ENCODE data around the gene XAGE1A.
"Not testable (repeated sequence)": the region's sequence is repeated elsewhere in the genome, so short reads cannot be mapped to it uniquely, and the experiment has no call there.

XAGE1A gene, protein sequence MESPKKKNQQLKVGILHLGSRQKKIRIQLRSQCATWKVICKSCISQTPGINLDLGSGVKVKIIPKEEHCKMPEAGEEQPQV

GRCh38 chrX:52495545-52496418 is at the start of gene XAGE1A:
XAGE1A (plus strand) TSS chrX:52495808; CDS start chrX:52497362, 1,554 bp downstream.
- H3K36me3 Mint-ChIP-seq, H3K4me3 Mint-ChIP-seq, H3K27ac Mint-ChIP-seq, H3K27me3 Mint-ChIP-seq, H3K4me1 Mint-ChIP-seq, CTCF ChIA-PET, H3K9me3 Mint-ChIP-seq, DNase-seq: not testable (repeated sequence)

DNA sequence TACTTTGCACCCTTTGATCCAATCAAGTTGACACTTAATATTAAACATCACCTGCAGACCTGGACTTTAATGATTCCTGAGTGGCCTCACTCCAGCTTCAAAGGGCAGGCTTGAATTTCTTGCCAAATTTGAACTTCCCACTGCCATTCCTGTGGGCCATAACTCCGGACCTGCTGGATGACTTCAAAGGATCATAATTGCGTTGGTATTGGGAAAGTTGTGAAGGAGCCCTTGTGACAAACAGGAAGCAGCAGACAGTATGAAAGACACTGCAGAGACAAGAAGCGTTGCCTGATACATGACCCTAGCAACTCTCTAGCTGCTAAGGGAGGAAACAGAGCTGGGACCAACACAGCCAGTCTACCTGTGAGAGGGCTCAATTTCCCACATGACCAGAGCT is 43.6 kb upstream of the XAGE1A start:
- H3K9me3 Mint-ChIP-seq, H3K4me1 Mint-ChIP-seq, H3K27me3 Mint-ChIP-seq, DNase-seq, H3K4me3 Mint-ChIP-seq, H3K27ac Mint-ChIP-seq, H3K36me3 Mint-ChIP-seq, CTCF ChIA-PET: not testable (repeated sequence)

- H3K36me3 Mint-ChIP-seq, H3K27ac Mint-ChIP-seq, DNase-seq, CTCF ChIA-PET, H3K4me1 Mint-ChIP-seq, H3K27me3 Mint-ChIP-seq, H3K4me3 Mint-ChIP-seq, H3K9me3 Mint-ChIP-seq: not testable (repeated sequence)
These were observed 24.3 kb upstream of the XAGE1A start for GRCh38 chrX:52471301-52471700.

DNA sequence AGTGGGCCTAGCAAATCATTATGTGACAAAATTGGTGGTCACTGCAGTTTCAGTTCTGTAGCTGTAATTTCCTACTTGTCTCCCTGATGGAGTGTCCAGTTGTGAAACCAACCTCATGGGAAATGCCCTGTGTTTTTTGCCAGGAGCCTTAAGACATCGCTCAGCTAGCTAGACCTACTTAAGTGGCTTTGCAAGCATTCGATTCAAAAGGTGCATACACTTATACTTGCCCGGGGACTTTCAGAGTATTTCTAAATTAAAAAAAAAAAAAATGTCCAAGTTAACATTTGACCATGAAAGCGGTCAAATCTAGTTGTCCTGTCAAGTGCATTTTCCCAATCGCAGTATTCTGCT is 788 bp downstream of the XAGE1A start:
- H3K4me3 Mint-ChIP-seq, CTCF ChIA-PET, H3K4me1 Mint-ChIP-seq, DNase-seq, H3K27ac Mint-ChIP-seq, H3K9me3 Mint-ChIP-seq, H3K27me3 Mint-ChIP-seq, H3K36me3 Mint-ChIP-seq: not testable (repeated sequence)

GRCh38 chrX:52501362-52501761 is 5.8 kb downstream of the XAGE1A start:
- H3K4me3 Mint-ChIP-seq, H3K9me3 Mint-ChIP-seq, H3K27ac Mint-ChIP-seq, CTCF ChIA-PET, H3K36me3 Mint-ChIP-seq, H3K4me1 Mint-ChIP-seq, H3K27me3 Mint-ChIP-seq, DNase-seq: not testable (repeated sequence)

GRCh38 chrX:52504551-52504950 is 8.9 kb downstream of the XAGE1A start:
- H3K4me3 Mint-ChIP-seq = no peak overlapping the region
- no peak overlapping the region for H3K27ac Mint-ChIP-seq
- no peaks in the 10 kb centered on the region for H3K27me3 Mint-ChIP-seq
- H3K9me3 Mint-ChIP-seq = no peaks in the 10 kb centered on the region
- DNase-seq = no peak
- no peaks in the 10 kb centered on the region for H3K36me3 Mint-ChIP-seq
- CTCF ChIA-PET = no interaction called here
- no peaks in the 10 kb centered on the region for H3K4me1 Mint-ChIP-seq

- no peaks in the 10 kb centered on the region for H3K9me3 Mint-ChIP-seq
- no peak for DNase-seq
- no peak overlapping the region for H3K4me3 Mint-ChIP-seq
- CTCF ChIA-PET = no interaction called here
- no peaks in the 10 kb centered on the region for H3K36me3 Mint-ChIP-seq
- no peaks in the 10 kb centered on the region for H3K4me1 Mint-ChIP-seq
- H3K27ac Mint-ChIP-seq = no peak overlapping the region
- no peaks in the 10 kb centered on the region for H3K27me3 Mint-ChIP-seq
These were observed 11.7 kb downstream of the XAGE1A start for GRCh38 chrX:52507331-52507730.

GRCh38 chrX:52509916-52510315 is 14.3 kb downstream of the XAGE1A start:
- no peaks in the 10 kb centered on the region for H3K9me3 Mint-ChIP-seq
- H3K36me3 Mint-ChIP-seq = no peaks in the 10 kb centered on the region
- no peaks in the 10 kb centered on the region for H3K4me1 Mint-ChIP-seq
- no peak for DNase-seq
- H3K4me3 Mint-ChIP-seq = no peak overlapping the region
- no peaks in the 10 kb centered on the region for H3K27me3 Mint-ChIP-seq
- CTCF ChIA-PET = no interaction called here
- no peak overlapping the region for H3K27ac Mint-ChIP-seq

DNA sequence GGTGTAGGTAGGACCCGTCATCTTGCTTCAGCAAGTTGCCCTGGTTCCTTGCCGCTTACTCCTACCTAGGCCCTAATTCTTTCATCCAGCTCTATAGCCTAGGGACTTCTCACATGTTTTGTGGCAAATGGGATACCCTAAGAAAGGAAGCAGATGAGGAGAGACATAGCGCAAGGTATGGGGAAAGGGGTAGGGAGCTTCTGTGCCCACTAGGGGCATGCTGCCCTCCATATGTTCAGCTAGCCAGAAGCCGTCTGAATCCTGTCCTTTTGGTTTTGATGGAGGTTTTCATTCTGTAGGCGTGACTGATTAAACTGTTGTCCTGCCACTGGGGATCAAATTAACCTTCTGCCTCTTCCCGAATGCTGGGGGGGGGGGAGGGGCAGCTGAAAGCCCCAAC is 15.5 kb downstream of the XAGE1A start:
- H3K4me3 Mint-ChIP-seq, H3K4me1 Mint-ChIP-seq, H3K36me3 Mint-ChIP-seq, H3K27me3 Mint-ChIP-seq, H3K27ac Mint-ChIP-seq, H3K9me3 Mint-ChIP-seq, CTCF ChIA-PET, DNase-seq: not testable (repeated sequence)

GRCh38 chrX:52516110-52516986 is 20.7 kb downstream of the XAGE1A start:
- CTCF ChIA-PET, H3K27ac Mint-ChIP-seq, H3K27me3 Mint-ChIP-seq, H3K4me3 Mint-ChIP-seq, H3K9me3 Mint-ChIP-seq, H3K4me1 Mint-ChIP-seq, H3K36me3 Mint-ChIP-seq, DNase-seq: not testable (repeated sequence)

- H3K9me3 Mint-ChIP-seq, H3K36me3 Mint-ChIP-seq, CTCF ChIA-PET, H3K27ac Mint-ChIP-seq, DNase-seq, H3K4me3 Mint-ChIP-seq, H3K4me1 Mint-ChIP-seq, H3K27me3 Mint-ChIP-seq: not testable (repeated sequence)
These were observed 21.3 kb downstream of the XAGE1A start, which contains the start of gene XAGE1B for GRCh38 chrX:52516987-52517325. XAGE1B (minus strand) TSS chrX:52517063; CDS start chrX:52515527, 1,536 bp downstream.

- H3K36me3 Mint-ChIP-seq, H3K9me3 Mint-ChIP-seq, H3K4me1 Mint-ChIP-seq, H3K27me3 Mint-ChIP-seq, CTCF ChIA-PET, H3K4me3 Mint-ChIP-seq, H3K27ac Mint-ChIP-seq, DNase-seq: not testable (repeated sequence)
These were observed 45.4 kb downstream of the XAGE1A start for GRCh38 chrX:52541051-52541450.

GRCh38 chrX:52542311-52542710 is 46.7 kb downstream of the XAGE1A start:
- no peaks in the 10 kb centered on the region for H3K27me3 Mint-ChIP-seq
- H3K4me3 Mint-ChIP-seq = no peak overlapping the region
- CTCF ChIA-PET = no interaction called here

GRCh38 chrX:52544147-52544840 is 48.7 kb downstream of the XAGE1A start:
- no peak overlapping the region for H3K27ac Mint-ChIP-seq

More at GRCh38 chrX:52542311-52542710, 46.7 kb downstream of the XAGE1A start:
- Mint-ChIP-seq H3K9me3 (no peaks in the 10 kb centered on the region), H3K36me3 (no peaks in the 10 kb centered on the region), H3K4me1 (no peaks in the 10 kb centered on the region), H3K27ac (no peak overlapping the region)
- DNase-seq = no peak

More at GRCh38 chrX:52544147-52544840, 48.7 kb downstream of the XAGE1A start:
- CTCF ChIA-PET = no interaction called here
- no peaks in the 10 kb centered on the region for H3K36me3 Mint-ChIP-seq
- no peaks in the 10 kb centered on the region for H3K27me3 Mint-ChIP-seq
- DNase-seq = no peak
- no peaks in the 10 kb centered on the region for H3K9me3 Mint-ChIP-seq
- no peaks in the 10 kb centered on the region for H3K4me1 Mint-ChIP-seq
- H3K4me3 Mint-ChIP-seq = no peak overlapping the region

All from activated naive CD4-positive, alpha-beta T cell treated with anti-CD3 and anti-CD28 coated beads, Interleukin-2, amount 10 ng/mL, durations not matched to agents 7 days and 5 days (primary cell).